Calu3 (cell line): ENCODE results near the gene ADCYAP1R1. TPM values are rescaled to one million over a fixed set of nuclear protein-coding genes. Genes with fewer than 3 reads are reported as not detected.

Source experiments
- Bru-seq: library from RNA; stranded (reverse); fragments of 400-500 nt; gene quantifications from one replicate; lab custom pipeline; 2021; lab: Mats Ljungman, UMichigan
- BruChase-seq, 2 experiments: library from RNA; stranded (reverse); fragments of 400-500 nt; gene quantifications; one replicate each; lab custom pipeline; 2021; lab: Mats Ljungman, UMichigan
- BruUV-seq: library from RNA; stranded (reverse); fragments of 400-500 nt; replicated peaks from 2 replicates; lab custom pipeline; 2021; lab: Mats Ljungman, UMichigan
- CTCF ChIA-PET: fragments of 300-600 bp; sonication (Branson Sonifier 250); formaldehyde crosslinking; loops from one replicate; lab custom pipeline; 2022; ENCODE audit warnings: antibody characterized with exemption; lab: Charles Lee
- DNase-seq: peaks from one replicate; pipeline ENCODE4 v3.0.0; 2022
- H3K27ac Mint-ChIP-seq: one replicate; pipeline ENCODE4 v1.8.0; 2022; ENCODE audit warnings: mixed read lengths; ENCODE audit not compliant: unreplicated experiment
- H3K27me3 Mint-ChIP-seq: one replicate; pipeline ENCODE4 v1.8.0; 2022; ENCODE audit warnings: mixed read lengths; ENCODE audit not compliant: unreplicated experiment
- H3K36me3 Mint-ChIP-seq: one replicate; pipeline ENCODE4 v1.8.0; 2022; ENCODE audit warnings: mild to moderate bottlenecking, moderate library complexity, mixed read lengths; ENCODE audit not compliant: insufficient read depth, unreplicated experiment
- H3K4me1 Mint-ChIP-seq: one replicate; pipeline ENCODE4 v1.8.0; 2022; ENCODE audit warnings: mild to moderate bottlenecking, low read depth, mixed read lengths; ENCODE audit not compliant: unreplicated experiment
- H3K4me3 Mint-ChIP-seq: one replicate; pipeline ENCODE4 v1.8.0; 2022; ENCODE audit warnings: mild to moderate bottlenecking, low read depth, moderate library complexity, mixed read lengths; ENCODE audit not compliant: unreplicated experiment
- H3K9me3 Mint-ChIP-seq: one replicate; pipeline ENCODE4 v1.8.0; 2022; ENCODE audit warnings: low read depth, mixed read lengths; ENCODE audit not compliant: unreplicated experiment
- CTCF ChIP-seq: fragments of 200-600 bp; IDR thresholded peaks from one replicate; pipeline ENCODE4 v1.8.0; 2022; ENCODE audit warnings: antibody characterized with exemption; ENCODE audit not compliant: unreplicated experiment
- intact Hi-C: fragments of 100-400 bp; cut with micrococcal nuclease; formaldehyde crosslinking; loops from one replicate; pipeline ENCODE4 v1.10.0; 2022; ENCODE audit not compliant: unreplicated experiment
- long read RNA-seq: library from polyadenylated mRNA; stranded (forward); transcript quantifications from one replicate; pipeline ENCODE4 v2.0.0, GENCODE V29; 2022
- total RNA-seq: library from RNA; stranded (reverse); gene quantifications from 2 replicates; pipeline ENCODE4 v1.2.3, GENCODE V29; 2022

ADCYAP1R1 gene
- not detected in 2 replicates for total RNA-seq
- not detected for Bru-seq, nascent RNA
- not detected for BruChase-seq, experiment 1, labeled RNA remaining after a 6-hour chase
- not detected for BruChase-seq, experiment 2, labeled RNA remaining after a 2-hour chase
- long read RNA-seq, result 0 reads

GRCh38 chr7:31051598-31052486 is at the start of gene ADCYAP1R1:
TSS of gene ADCYAP1R1 (plus strand) at chr7:31052308. CDS start at chr7:31063265, 10,957 bp downstream.
- H3K36me3 Mint-ChIP-seq, result no peaks in the 10 kb centered on the region
- intact Hi-C loops, result no loop called here
- H3K4me3 Mint-ChIP-seq, result no peak within 1 kb of the TSS
- DNase-seq, result no peak
- peaks cover 78% of the 10 kb centered on the region for H3K27me3 Mint-ChIP-seq
- CTCF ChIA-PET, result no interaction called here
- no peak for TF ChIP-seq CTCF
- H3K27ac Mint-ChIP-seq, result no peak within 1 kb of the TSS
- no peaks in the 10 kb centered on the region for H3K4me1 Mint-ChIP-seq
- BruUV-seq, result no TSS peak
- no peaks in the 10 kb centered on the region for H3K9me3 Mint-ChIP-seq

- CTCF ChIA-PET, result interaction anchor here (0.7 kb wide), 1 partner anchor 19 kb away, joined by 3 read pairs; no protein-coding TSS in a partner anchor
- Mint-ChIP-seq H3K36me3 (no peaks in the 10 kb centered on the region), H3K27ac (no peak overlapping the region), H3K4me3 (no peak overlapping the region), H3K4me1 (no peaks in the 10 kb centered on the region), H3K9me3 (no peaks in the 10 kb centered on the region), H3K27me3 (peaks cover 100% of the 10 kb centered on the region)
- no peak for DNase-seq
- TF ChIP-seq CTCF, result no peak
- no TSS peak for BruUV-seq
- intact Hi-C loops, result no loop called here
Measured at GRCh38 chr7:31003097-31003496, 49.0 kb upstream of the ADCYAP1R1 start.

GRCh38 chr7:31003721-31004120 is 48.4 kb upstream of the ADCYAP1R1 start:
- Mint-ChIP-seq H3K36me3 (no peaks in the 10 kb centered on the region), H3K27me3 (peaks cover 100% of the 10 kb centered on the region), H3K4me3 (no peak overlapping the region), H3K4me1 (no peaks in the 10 kb centered on the region), H3K27ac (no peak overlapping the region), H3K9me3 (no peaks in the 10 kb centered on the region)
- TF ChIP-seq CTCF, result no peak
- BruUV-seq, result no TSS peak
- intact Hi-C loops, result no loop called here
- DNase-seq, result no peak
- CTCF ChIA-PET, result interaction anchor here (1.2 kb wide), 1 partner anchor 20 kb away, joined by 3 read pairs; no protein-coding TSS in a partner anchor

- Mint-ChIP-seq H3K4me1 (no peaks in the 10 kb centered on the region), H3K27me3 (peaks cover 100% of the 10 kb centered on the region), H3K9me3 (no peaks in the 10 kb centered on the region), H3K27ac (no peak overlapping the region), H3K4me3 (no peak overlapping the region), H3K36me3 (no peaks in the 10 kb centered on the region)
- no TSS peak for BruUV-seq
- no peak for DNase-seq
- intact Hi-C loops, result no loop called here
- TF ChIP-seq CTCF, result no peak
- CTCF ChIA-PET, result interaction anchor here (1.2 kb wide), 1 partner anchor 21 kb away, joined by 3 read pairs; no protein-coding TSS in a partner anchor
Measured at GRCh38 chr7:31004393-31004792, 47.7 kb upstream of the ADCYAP1R1 start.
